SH-SY5Y (cell line): ENCODE data around the gene ANXA7.

ENCODE experiments used
- GATA2 ChIP-seq: IDR thresholded peaks from 2 replicates; pipeline ENCODE4 v1.6.1; 2011; ENCODE audit warnings: mild to moderate bottlenecking, low read depth, low read length
- GATA3 ChIP-seq: IDR thresholded peaks from 2 replicates; pipeline ENCODE4 v1.6.1; 2011; ENCODE audit warnings: low read depth, mild to moderate bottlenecking, low read length, moderate library complexity

GRCh38 chr10:73332379-73332778, 81.5 kb downstream of the ANXA7 start:
- TF ChIP-seq GATA3: no peak
- TF ChIP-seq GATA2: no peak
